T-helper 17 cell (primary cell): ENCODE data around the gene CTRB2. TPM values are rescaled to one million over a fixed set of nuclear protein-coding genes. Genes with fewer than 3 reads are reported as not detected.
"Not testable (repeated sequence)": the region's sequence is repeated elsewhere in the genome, so short reads cannot be mapped to it uniquely, and the experiment has no call there.

Experiments used
- ATAC-seq: fragments of 150-1000 bp; cut with Tn5 transposase; 2 replicates; pipeline ENCODE4 v1.10.0; 2021; ENCODE audit warnings: mild to moderate bottlenecking, moderate library complexity
- DNase-seq, 3 donors: peaks; one replicate each; pipeline versions ENCODE4 v3.0.0 to v3.0.0-alpha.2; 2020 to 2021
- H3K9me3 ChIP-seq: one replicate; pipeline ENCODE4 v1.7.0; 2013; ENCODE audit warnings: low read length, mild to moderate bottlenecking; ENCODE audit not compliant: control insufficient read depth, poor library complexity, severe bottlenecking
- H3K27ac Mint-ChIP-seq: one replicate; pipeline ENCODE4 v1.8.0; 2022; ENCODE audit warnings: mild to moderate bottlenecking, moderate library complexity, mixed read lengths
- H3K27me3 Mint-ChIP-seq: one replicate; pipeline ENCODE4 v1.8.0; 2022; ENCODE audit warnings: mixed read lengths
- H3K36me3 Mint-ChIP-seq: one replicate; pipeline ENCODE4 v1.8.0; 2022; ENCODE audit warnings: low read depth, mixed read lengths
- H3K4me1 Mint-ChIP-seq: one replicate; pipeline ENCODE4 v1.8.0; 2022; ENCODE audit warnings: mild to moderate bottlenecking, mixed read lengths
- H3K4me3 Mint-ChIP-seq: one replicate; pipeline ENCODE4 v1.8.0; 2022; ENCODE audit warnings: mild to moderate bottlenecking, moderate library complexity, mixed read lengths
- total RNA-seq, 4 donors: library from RNA in 2 of 4; stranded (reverse) in 2 of 4; gene quantifications; one replicate each; pipeline ENCODE4 v1.2.3 and lab custom pipeline; 2022 to 2026

CTRB2 gene
- total RNA-seq, 2 donors from 2014 or later, result not detected

DNA sequence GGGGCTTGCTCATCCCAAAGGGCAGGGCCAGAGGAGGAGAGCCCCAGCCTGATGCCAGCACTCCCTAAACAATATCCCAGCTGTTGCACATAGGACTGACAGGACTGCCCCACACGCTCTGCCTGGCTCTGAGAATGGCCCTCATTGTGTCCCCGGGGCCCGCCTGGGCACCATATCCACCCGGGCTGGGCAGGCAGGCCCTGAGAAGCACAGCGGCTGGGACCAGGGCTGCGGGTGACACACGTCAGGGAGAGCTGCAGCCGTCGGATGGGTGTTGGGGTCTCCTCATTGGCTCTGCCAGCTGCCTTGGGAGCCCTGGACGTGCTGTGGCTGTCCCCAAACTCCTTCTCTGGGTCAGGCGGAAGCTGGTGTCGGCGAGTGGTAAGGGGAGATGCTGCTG lies 40.3 kb upstream of the CTRB2 start:
- no peaks in the 10 kb centered on the region for H3K9me3 ChIP-seq
- no peak for DNase-seq
- Mint-ChIP-seq H3K36me3 (no peaks in the 10 kb centered on the region), H3K27ac (no peak overlapping the region), H3K27me3 (peaks cover 20% of the 10 kb centered on the region), H3K4me1 (peaks cover 20% of the 10 kb centered on the region), H3K4me3 (no peak overlapping the region)
- no peak for ATAC-seq

DNA sequence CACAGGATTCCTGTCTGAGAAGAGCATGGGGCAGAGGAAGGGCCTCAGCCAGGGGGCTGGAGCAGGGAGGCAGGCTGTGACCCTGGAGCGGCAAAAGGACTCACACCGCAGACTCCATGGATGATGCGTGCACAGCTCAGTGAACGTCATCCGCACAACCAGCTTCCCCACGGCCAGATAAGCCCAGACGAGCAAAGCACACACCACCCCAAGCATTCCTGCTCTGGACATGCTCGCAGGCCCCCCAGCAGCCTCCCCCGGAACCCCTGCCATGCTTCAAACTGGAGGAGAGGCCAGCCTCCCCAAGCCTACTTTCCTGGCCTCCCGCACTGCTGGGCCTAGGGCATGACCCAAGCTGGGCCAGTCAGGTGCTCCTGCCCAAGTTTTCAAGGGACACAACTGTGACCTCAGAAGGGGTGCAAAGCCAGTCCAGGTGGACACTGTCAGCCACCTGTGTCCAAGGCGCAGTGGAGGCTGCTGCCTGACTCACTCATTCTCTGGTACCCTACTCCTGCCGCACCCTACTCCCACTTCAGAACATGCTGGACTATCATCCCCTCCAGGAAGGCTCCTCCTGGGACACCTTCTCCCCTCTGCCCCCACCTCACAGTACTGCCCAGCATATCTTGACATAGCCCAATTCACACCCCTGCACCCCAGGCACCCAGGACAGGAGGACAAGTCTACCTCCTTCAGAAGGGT lies 39.7 kb upstream of the CTRB2 start:
- Mint-ChIP-seq H3K27me3 (peaks cover 15% of the 10 kb centered on the region), H3K27ac (no peak overlapping the region), H3K4me1 (peaks cover 16% of the 10 kb centered on the region), H3K4me3 (no peak overlapping the region), H3K36me3 (no peaks in the 10 kb centered on the region)
- ATAC-seq (no peak), DNase-seq (no peak)
- H3K9me3 ChIP-seq, result no peaks in the 10 kb centered on the region

DNA sequence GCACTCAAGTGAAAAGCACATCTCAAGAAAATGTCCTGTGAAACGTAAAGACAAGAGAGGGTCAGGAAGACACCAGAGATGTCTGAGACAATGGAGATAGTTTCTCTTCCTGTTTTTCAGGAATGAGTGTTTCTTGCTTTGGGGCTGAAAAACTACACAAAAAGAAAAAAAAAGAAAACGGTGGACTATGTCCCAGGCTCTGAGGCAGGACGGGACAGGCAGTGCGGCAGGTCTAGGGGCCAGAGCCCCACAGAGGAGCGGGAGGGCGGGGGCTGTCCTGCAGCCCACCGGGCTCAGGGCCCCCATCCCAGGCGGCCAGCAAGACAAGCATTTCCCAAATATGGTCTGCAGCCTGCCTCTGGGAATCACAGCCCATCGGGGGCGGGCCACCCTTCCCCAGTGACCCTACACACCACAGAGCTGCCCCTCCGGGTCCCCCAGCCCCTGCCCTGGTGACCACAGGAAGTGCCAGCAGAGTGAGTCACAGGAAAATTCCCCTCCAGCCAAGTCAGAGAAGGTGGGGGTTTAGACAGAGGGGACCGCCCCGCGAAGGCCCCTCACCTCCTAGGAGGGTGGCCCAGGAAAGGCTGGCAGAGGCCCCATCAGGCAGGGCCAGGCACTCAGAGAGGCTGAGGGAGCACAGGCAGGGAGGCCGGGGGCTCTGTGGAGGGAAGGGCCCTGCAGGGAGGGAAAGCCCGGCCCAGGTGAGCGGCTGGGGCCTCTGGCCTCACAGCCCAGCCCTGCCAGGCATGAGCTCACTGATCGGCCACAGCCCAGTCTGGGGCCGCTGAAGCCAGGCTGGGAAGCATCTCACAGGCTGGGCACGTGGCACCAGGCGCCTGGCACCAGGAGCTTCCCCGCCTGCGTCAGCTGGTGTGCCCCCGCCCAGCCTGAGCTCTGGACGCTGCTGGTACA lies 38.1 kb upstream of the CTRB2 start:
- Mint-ChIP-seq H3K36me3 (no peaks in the 10 kb centered on the region), H3K4me3 (no peak overlapping the region), H3K4me1 (peaks cover 13% of the 10 kb centered on the region), H3K27me3 (peaks cover 10% of the 10 kb centered on the region), H3K27ac (no peak overlapping the region)
- no peaks in the 10 kb centered on the region for H3K9me3 ChIP-seq
- DNase-seq (no peak), ATAC-seq (no peak)

DNA sequence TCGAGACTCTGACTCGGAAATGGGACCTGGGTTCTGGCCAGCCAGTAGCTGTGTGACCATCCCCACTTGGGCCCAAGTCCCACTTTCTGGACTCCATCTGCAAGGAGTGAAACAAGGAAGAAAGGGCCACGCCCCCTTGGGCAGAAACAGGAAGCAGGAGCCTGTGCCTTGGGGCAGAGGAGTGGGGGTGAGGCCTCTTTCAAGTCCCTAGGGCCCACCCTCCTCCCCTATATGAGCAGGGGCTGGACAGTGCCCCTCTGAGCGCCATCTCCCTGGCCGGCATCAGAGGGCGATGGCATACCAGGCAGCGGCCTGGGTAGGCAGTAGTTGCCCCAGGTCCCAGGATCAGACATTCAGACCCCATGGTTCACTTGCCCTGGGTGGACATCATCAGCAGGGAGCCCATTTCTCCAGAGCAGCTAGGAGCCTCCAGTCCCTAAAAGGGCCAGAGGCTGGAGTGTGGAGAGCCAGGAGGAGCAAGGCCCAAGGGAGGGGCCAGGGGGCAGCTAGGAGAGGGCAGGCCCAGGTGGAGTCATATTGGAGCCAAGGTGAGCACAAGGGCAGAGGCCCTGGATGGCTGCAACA lies 37.4 kb upstream of the CTRB2 start:
- no peak for DNase-seq
- ATAC-seq, result no peak

DNA sequence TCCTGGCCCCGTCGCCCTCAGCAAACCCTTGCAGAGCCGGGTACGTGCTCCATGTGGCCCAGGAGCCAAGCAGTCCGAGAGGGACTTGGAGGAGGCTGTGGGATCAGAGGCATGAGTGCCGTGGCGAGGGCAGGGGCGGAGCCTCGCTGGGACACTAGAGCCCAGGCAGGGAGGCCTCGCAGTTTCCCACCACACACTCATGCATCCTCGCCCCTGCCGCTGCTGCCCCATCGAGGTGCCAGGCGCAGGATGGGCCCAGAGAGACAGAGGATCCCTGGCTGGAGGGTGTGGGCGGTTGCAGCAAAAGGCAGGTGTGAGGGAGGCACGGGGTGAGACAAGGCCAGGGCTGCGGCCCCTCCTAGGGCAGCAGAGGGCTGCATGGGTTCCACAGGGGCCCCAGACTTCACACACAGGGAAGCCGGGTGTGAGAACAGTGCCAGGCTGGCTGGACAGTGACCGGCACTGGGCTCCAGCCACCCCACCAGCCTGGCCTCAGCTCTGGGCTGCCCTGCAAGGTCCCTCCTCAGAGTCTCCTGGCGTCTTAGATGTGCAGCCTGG lies 36.8 kb upstream of the CTRB2 start:
- peaks cover 15% of the 10 kb centered on the region for H3K4me1 Mint-ChIP-seq
- no peak for DNase-seq
- no peak overlapping the region for H3K4me3 Mint-ChIP-seq
- no peaks in the 10 kb centered on the region for H3K36me3 Mint-ChIP-seq
- no peaks in the 10 kb centered on the region for H3K9me3 ChIP-seq
- peaks cover 10% of the 10 kb centered on the region for H3K27me3 Mint-ChIP-seq
- H3K27ac Mint-ChIP-seq, result peak overlapping the region; percentile 57
- no peak for ATAC-seq

More for the DNA sequence above, 37.4 kb upstream of the CTRB2 start:
- H3K9me3 ChIP-seq, result no peaks in the 10 kb centered on the region
- peak overlapping the region; percentile 57 for H3K27ac Mint-ChIP-seq
- H3K4me1 Mint-ChIP-seq, result peaks cover 15% of the 10 kb centered on the region
- no peaks in the 10 kb centered on the region for H3K36me3 Mint-ChIP-seq
- H3K27me3 Mint-ChIP-seq, result peaks cover 10% of the 10 kb centered on the region
- H3K4me3 Mint-ChIP-seq, result no peak overlapping the region

DNA sequence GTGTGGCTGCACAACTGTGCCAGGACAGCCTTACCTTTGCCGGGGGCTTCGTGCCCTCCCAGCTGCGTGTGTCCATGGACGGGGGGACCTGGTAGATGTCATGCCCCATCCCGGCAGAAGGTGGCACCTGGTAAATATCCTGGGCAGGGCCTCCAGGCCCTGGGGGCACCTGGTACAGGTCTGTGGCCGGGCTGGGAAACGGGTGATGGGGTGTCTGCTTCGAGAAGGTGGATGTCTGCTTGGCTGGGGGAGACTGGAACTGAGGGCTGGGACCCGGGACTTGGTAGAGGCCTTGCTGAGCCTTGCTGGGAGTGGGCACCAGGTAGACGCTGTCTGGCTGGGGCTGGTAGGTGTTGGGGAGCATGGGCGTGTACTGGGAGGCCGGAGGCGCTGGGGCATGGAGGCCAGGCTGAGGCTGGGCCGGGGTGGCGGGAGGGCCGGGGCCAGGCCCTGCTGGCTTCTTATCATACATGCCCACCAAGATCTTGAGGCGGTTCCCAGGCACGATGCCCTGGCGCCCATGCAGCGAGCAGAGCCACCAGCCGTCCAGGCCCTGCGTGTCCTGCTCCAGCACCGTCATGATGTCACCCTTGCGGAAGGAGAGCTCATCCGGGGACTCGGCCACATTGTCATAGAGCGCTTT lies 35.6 kb upstream of the CTRB2 start:
- H3K9me3 ChIP-seq, H3K4me3 Mint-ChIP-seq, DNase-seq: not testable (repeated sequence)

DNA sequence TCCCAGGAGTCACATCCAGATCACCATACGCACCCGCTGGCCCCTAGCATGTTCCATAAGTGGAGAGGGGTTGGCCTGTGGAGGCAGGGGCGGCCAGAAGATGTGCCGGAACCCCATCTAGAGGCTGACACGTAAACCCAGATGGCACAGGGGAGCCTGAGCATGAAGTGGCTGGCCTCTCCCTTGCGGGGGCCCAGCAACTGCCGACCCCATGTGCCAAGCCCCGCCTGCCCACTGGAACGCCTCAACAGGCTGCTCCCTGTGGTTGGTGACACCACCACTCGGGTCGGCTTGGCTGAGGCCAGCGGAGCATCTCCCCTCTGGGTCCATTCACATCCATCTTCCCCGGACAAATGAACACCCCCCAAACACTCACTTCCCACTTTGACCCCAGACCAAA lies 35.0 kb upstream of the CTRB2 start:
- no peaks in the 10 kb centered on the region for H3K36me3 Mint-ChIP-seq
- H3K9me3 ChIP-seq, result no peaks in the 10 kb centered on the region
- peaks cover 13% of the 10 kb centered on the region for H3K4me1 Mint-ChIP-seq
- no peaks in the 10 kb centered on the region for H3K27me3 Mint-ChIP-seq
- H3K4me3 Mint-ChIP-seq, result no peak overlapping the region
- DNase-seq, result no peak
- ATAC-seq, result no peak
- no peak overlapping the region for H3K27ac Mint-ChIP-seq

More for the DNA sequence above, 35.6 kb upstream of the CTRB2 start:
- H3K27me3 Mint-ChIP-seq, H3K36me3 Mint-ChIP-seq, ATAC-seq: not testable (repeated sequence)
- Mint-ChIP-seq H3K4me1 (peaks cover 13% of the 10 kb centered on the region), H3K27ac (peak overlapping the region; percentile 24)

DNA sequence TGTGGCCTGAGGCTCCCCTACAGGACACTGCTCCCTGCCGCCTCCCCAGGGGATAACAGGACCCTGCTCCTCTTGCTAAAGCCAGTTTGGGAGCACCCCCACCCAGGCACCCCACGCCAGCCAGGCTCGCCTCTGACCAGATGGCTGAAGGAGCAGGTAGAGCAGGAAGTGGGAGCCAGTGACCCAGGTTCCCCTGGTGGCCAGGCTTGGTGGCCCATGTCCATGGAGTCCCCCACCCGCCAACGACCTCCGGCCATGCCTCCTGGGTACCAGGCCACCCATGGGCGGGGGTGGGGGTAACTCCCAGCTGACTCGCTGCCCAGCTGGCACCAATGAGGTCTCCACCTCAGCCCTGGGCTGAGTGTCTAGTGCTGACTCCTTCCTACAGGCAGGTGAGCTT lies 34.5 kb upstream of the CTRB2 start:
- H3K27ac Mint-ChIP-seq, result no peak overlapping the region
- no peak for ATAC-seq
- no peak for DNase-seq
- H3K4me3 Mint-ChIP-seq, result no peak overlapping the region
- no peaks in the 10 kb centered on the region for H3K36me3 Mint-ChIP-seq
- peaks cover 13% of the 10 kb centered on the region for H3K4me1 Mint-ChIP-seq
- H3K27me3 Mint-ChIP-seq, result no peaks in the 10 kb centered on the region
- no peaks in the 10 kb centered on the region for H3K9me3 ChIP-seq

DNA sequence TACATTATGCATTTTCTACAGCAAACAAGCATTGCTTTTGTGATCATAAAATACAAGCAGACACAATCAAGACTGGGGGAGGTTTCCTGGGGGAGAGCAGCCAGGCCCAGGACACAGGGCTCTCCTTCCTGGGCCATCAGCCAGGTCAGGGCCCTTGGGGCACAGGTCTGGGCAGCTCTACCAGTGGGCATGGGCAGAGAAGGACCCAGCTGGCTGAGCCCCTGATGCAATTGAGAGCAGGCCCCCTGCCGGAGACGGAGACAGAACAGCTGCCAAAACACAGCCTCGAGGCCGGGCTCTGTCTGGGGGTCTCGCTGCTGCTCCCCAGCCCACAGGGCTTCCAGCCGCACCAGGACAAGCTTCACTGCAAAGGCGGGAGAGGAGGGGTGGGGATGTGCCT lies 33.7 kb upstream of the CTRB2 start:
- peaks cover 13% of the 10 kb centered on the region for H3K4me1 Mint-ChIP-seq
- not testable (repeated sequence) for H3K9me3 ChIP-seq, H3K27ac Mint-ChIP-seq, H3K27me3 Mint-ChIP-seq, DNase-seq, H3K36me3 Mint-ChIP-seq, H3K4me3 Mint-ChIP-seq, ATAC-seq

DNA sequence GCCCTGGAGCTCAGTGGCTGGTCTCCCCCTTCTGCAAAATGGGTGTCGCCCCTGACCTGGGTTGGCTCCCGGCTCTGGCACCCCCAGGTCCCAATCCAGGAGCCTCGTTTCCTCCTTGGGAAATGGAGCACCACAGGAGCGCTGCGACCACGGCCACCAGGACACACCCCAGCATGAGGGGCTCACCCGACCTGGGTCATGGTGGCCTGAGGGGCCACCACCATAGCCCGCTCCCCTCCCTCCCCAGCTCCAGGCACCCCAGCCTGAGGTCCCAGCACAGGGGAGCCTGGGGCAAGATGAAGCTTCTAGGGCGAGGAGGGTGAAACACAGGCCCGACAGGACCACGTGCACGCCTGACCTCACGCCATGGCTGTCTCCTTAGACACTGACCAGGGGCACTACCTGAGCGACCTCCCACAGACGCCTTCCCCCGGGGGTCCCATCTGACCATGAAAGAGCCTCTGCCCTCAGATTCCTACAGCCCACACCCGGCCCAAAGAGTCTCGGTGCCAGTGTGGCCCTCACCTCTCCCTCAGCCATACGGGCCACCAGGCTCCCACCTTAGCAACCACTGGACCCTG lies 32.7 kb upstream of the CTRB2 start:
- Mint-ChIP-seq H3K4me3 (no peak overlapping the region), H3K27ac (no peak overlapping the region), H3K36me3 (no peaks in the 10 kb centered on the region), H3K27me3 (no peaks in the 10 kb centered on the region), H3K4me1 (peaks cover 10% of the 10 kb centered on the region)
- ATAC-seq (no peak), DNase-seq (no peak)
- no peaks in the 10 kb centered on the region for H3K9me3 ChIP-seq

DNA sequence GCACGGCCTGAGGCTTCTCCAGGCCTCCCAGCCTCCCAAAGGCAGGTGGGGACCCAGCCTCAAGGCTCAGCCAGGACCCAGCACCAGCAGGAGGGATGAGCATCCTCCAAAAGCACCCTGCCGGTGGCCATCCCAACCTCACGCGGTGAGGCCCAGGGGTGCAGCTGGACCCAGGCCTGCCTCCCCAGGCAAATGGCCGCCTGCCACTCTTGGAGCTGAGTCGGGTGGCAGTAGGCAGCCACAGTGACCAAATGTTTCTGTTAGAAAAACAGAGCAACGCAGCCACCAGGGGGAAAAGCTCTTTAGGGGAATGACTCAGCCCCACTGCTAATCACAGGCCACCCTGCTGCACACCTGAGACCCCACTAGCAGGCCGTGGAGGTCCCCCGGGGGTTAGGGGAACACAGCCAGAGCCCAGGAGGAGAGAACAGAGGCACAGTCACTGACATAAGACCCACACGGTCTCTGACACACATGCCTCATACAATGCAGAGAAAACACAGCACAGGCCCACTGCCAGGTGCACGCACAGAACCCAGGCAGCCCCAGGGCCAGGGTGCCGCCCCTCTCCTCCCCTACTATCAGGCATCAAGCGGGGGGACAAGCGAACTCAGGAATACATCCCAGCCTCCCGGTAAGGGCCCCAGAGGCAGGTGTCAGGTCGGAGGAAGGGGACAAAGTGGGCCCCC lies 32.0 kb upstream of the CTRB2 start:
- no peak for DNase-seq
- ATAC-seq, result no peak
- no peaks in the 10 kb centered on the region for H3K36me3 Mint-ChIP-seq
- H3K9me3 ChIP-seq, result no peaks in the 10 kb centered on the region
- no peak overlapping the region for H3K4me3 Mint-ChIP-seq
- peaks cover 10% of the 10 kb centered on the region for H3K4me1 Mint-ChIP-seq
- H3K27me3 Mint-ChIP-seq, result no peaks in the 10 kb centered on the region
- H3K27ac Mint-ChIP-seq, result no peak overlapping the region

DNA sequence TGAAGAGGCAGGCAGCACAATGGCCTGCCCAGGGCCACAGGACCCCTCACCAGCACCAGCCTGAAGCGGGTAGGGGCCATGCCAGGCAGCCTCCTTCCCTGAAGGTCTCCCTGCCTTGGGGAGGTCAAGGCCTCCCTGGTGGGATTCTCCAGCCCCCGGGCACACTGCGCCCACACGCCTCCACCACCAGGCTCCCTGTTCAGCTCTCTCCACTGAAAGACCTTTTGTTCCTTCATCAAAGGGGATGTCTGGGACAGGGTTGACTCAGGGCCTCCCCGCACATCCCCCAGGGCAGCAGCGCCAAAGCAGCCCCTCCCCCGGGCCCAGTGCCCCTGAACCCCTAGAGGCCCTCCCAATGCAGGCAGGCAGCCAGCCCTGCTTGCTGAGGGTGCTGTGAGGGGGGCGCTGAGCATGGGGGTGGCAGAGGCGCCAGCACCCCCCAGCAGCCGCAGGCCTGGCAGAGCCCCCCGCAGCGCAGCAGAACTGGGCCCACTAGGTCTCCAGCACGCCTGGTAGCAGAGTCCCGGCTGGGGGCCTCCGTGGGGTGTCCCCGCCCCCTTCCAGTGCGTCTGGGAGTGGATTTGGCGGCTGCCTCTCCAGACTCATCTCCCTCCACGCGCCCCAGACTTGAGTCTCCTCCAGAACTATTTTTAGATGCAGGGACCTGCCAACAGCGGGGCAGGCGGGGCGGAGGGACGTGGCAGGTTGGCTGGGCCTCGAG lies 31.3 kb upstream of the CTRB2 start:
- peaks cover 12% of the 10 kb centered on the region for H3K4me1 Mint-ChIP-seq
- H3K4me3 Mint-ChIP-seq, result no peak overlapping the region
- H3K9me3 ChIP-seq, result no peaks in the 10 kb centered on the region
- H3K27me3 Mint-ChIP-seq, result no peaks in the 10 kb centered on the region
- H3K27ac Mint-ChIP-seq, result no peak overlapping the region
- peak in 1 of 3 donors; percentile 10 for DNase-seq
- no peak for ATAC-seq
- no peaks in the 10 kb centered on the region for H3K36me3 Mint-ChIP-seq
